WTC11 (cell line): ENCODE data around the gene LGI4. TPM values are rescaled to one million over a fixed set of nuclear protein-coding genes. Genes with fewer than 3 reads are reported as not detected.

Experiments used
- ATAC-seq: fragments of 200-7000 bp; cut with Tn5 transposase; 2 replicates; pipeline ENCODE4 v1.10.0; 2021; ENCODE audit warnings: mild to moderate bottlenecking, moderate library complexity
- CTCF ChIA-PET: fragments of 300-600 bp; sonication (Branson Sonifier 250); formaldehyde crosslinking; loops from one replicate; lab custom pipeline; 2021; ENCODE audit warnings: antibody characterized with exemption; lab: Charles Lee
- POLR2A ChIA-PET: fragments of 350-600 bp; sonication (Branson Sonifier 250); formaldehyde crosslinking; loops from one replicate; lab custom pipeline; 2021; ENCODE audit warnings: antibody characterized with exemption; lab: Charles Lee
- DNase-seq: peaks from one replicate; pipeline ENCODE4 v3.0.0; 2021; ENCODE audit warnings: low spot score
- H3K27ac Mint-ChIP-seq: 2 replicates; pipeline ENCODE4 v1.8.0; 2021; ENCODE audit warnings: mixed read lengths
- H3K27me3 Mint-ChIP-seq: 2 replicates; pipeline ENCODE4 v1.8.0; 2021; ENCODE audit warnings: low read depth, mild to moderate bottlenecking, moderate library complexity, mixed read lengths
- H3K36me3 Mint-ChIP-seq: 2 replicates; pipeline ENCODE4 v1.8.0; 2021; ENCODE audit warnings: mixed read lengths
- H3K4me1 Mint-ChIP-seq: 2 replicates; pipeline ENCODE4 v1.8.0; 2022; ENCODE audit warnings: mixed read lengths
- H3K4me3 Mint-ChIP-seq: 2 replicates; pipeline ENCODE4 v1.8.0; 2021; ENCODE audit warnings: mild to moderate bottlenecking, moderate library complexity, mixed read lengths
- H3K9me3 Mint-ChIP-seq: 2 replicates; pipeline ENCODE4 v1.8.0; 2021; ENCODE audit warnings: mixed read lengths
- ARID4B ChIP-seq: sonication (generic); formaldehyde crosslinking; IDR thresholded peaks from 2 replicates; pipeline ENCODE4 v1.8.0; 2023; ENCODE audit warnings: missing genetic modification reagents, mild to moderate bottlenecking, borderline replicate concordance
- ATF6 ChIP-seq: sonication (generic); formaldehyde crosslinking; IDR thresholded peaks from 2 replicates; pipeline ENCODE4 v1.8.1; 2023; ENCODE audit warnings: mild to moderate bottlenecking, missing genetic modification reagents
- CREB1 ChIP-seq: sonication (generic); formaldehyde crosslinking; IDR thresholded peaks from 2 replicates; pipeline ENCODE4 v1.8.0; 2023; ENCODE audit warnings: mild to moderate bottlenecking, missing genetic modification reagents
- CREM ChIP-seq: sonication (generic); formaldehyde crosslinking; IDR thresholded peaks from 2 replicates; pipeline ENCODE4 v1.8.1; 2022; ENCODE audit warnings: mild to moderate bottlenecking, missing genetic modification reagents, moderate library complexity
- E2F4 ChIP-seq: sonication (generic); formaldehyde crosslinking; IDR thresholded peaks from 2 replicates; pipeline ENCODE4 v1.8.1; 2022; ENCODE audit warnings: low read depth, mild to moderate bottlenecking, moderate library complexity, missing genetic modification reagents, borderline replicate concordance
- ELF4 ChIP-seq: sonication (generic); formaldehyde crosslinking; IDR thresholded peaks from 2 replicates; pipeline ENCODE4 v1.8.1; 2022; ENCODE audit warnings: low read depth, mild to moderate bottlenecking, moderate library complexity, missing genetic modification reagents
- ESRRA ChIP-seq: sonication (generic); formaldehyde crosslinking; IDR thresholded peaks from 2 replicates; pipeline ENCODE4 v1.8.1; 2022; ENCODE audit warnings: mild to moderate bottlenecking, missing genetic modification reagents, borderline replicate concordance
- GRHL2 ChIP-seq: fragments of 250-450 bp; sonication (Bioruptor Pico); IDR thresholded peaks from 2 replicates; pipeline ENCODE4 v1.8.0; 2022; ENCODE audit warnings: mild to moderate bottlenecking, moderate library complexity; ENCODE audit not compliant: insufficient replicate concordance, severe bottlenecking
- GTF2I ChIP-seq: fragments of 250-450 bp; sonication (Bioruptor Pico); conservative IDR thresholded peaks from 2 replicates; pipeline ENCODE4 v1.4.0; 2021; ENCODE audit warnings: mild to moderate bottlenecking
- IRF2 ChIP-seq: sonication (generic); formaldehyde crosslinking; IDR thresholded peaks from 2 replicates; pipeline ENCODE4 v1.8.0; 2022; ENCODE audit warnings: low read depth, missing genetic modification reagents, borderline replicate concordance
- JAZF1 ChIP-seq: fragments of 250-450 bp; sonication (Bioruptor Pico); IDR thresholded peaks from 2 replicates; pipeline ENCODE4 v1.9.0; 2021; ENCODE audit warnings: moderate library complexity, mild to moderate bottlenecking, inconsistent platforms
- MXD4 ChIP-seq: fragments of 250-450 bp; sonication (Bioruptor Pico); IDR thresholded peaks from 2 replicates; pipeline ENCODE4 v1.8.0; 2021; ENCODE audit warnings: mild to moderate bottlenecking, moderate library complexity, borderline replicate concordance
- NFATC4 ChIP-seq: fragments of 250-450 bp; sonication (Bioruptor Pico); IDR thresholded peaks from 2 replicates; pipeline ENCODE4 v1.9.0; 2021; ENCODE audit warnings: mild to moderate bottlenecking
- OVOL2 ChIP-seq: fragments of 250-450 bp; sonication (Bioruptor Pico); IDR thresholded peaks from 2 replicates; pipeline ENCODE4 v1.9.0; 2021; ENCODE audit warnings: mild to moderate bottlenecking, borderline replicate concordance
- SP1 ChIP-seq: sonication (generic); formaldehyde crosslinking; conservative IDR thresholded peaks from 2 replicates; pipeline ENCODE4 v1.8.1; 2022; ENCODE audit warnings: missing genetic modification reagents
- TEAD4 ChIP-seq: sonication (generic); formaldehyde crosslinking; IDR thresholded peaks from 2 replicates; pipeline ENCODE4 v1.8.0; 2022; ENCODE audit warnings: mild to moderate bottlenecking, missing genetic modification reagents
- TP53 ChIP-seq: sonication (generic); formaldehyde crosslinking; IDR thresholded peaks from 2 replicates; pipeline ENCODE4 v1.8.1; 2023; ENCODE audit warnings: mild to moderate bottlenecking, missing genetic modification reagents
- ZNF281 ChIP-seq: sonication (generic); formaldehyde crosslinking; IDR thresholded peaks from 2 replicates; pipeline ENCODE4 v1.8.0; 2023; ENCODE audit warnings: mild to moderate bottlenecking, missing genetic modification reagents
- total RNA-seq: library from RNA; stranded (reverse); gene quantifications from 3 replicates; pipeline ENCODE4 v1.2.3, GENCODE V29; 2021
- TF ChIP-seq, protein P1 (sequence below): sonication (generic); formaldehyde crosslinking; IDR thresholded peaks from 2 replicates; pipeline ENCODE4 v1.8.1; 2023; ENCODE audit warnings: mild to moderate bottlenecking, moderate library complexity, missing genetic modification reagents

The LGI4 gene
- total RNA-seq, 1 experiment from 2014 or later = 14.2 TPM

GRCh38 chr19:35109395-35110112 is 25.3 kb downstream of the LGI4 start:
- Mint-ChIP-seq H3K4me3 (no peak overlapping the region), H3K4me1 (peaks cover 25% of the 10 kb centered on the region), H3K27me3 (no peaks in the 10 kb centered on the region), H3K9me3 (peaks cover 8% of the 10 kb centered on the region; the same call in 1 of the 2 replicates), H3K36me3 (0 out of 2 replicates have a peak, but pooled peaks cover 3% of the 10 kb centered on the region), H3K27ac (no peak overlapping the region)
- ChIA-PET POLR2A (no interaction called here), CTCF (interaction anchor here (1.1 to 3.1 kb wide), 4 partner anchors 20 to 65 kb away, joined by 4 to 19 read pairs (median 12); no protein-coding TSS in a partner anchor)
- TF ChIP-seq IRF2 (CRISPR knock-in tag) (no peak), ARID4B (CRISPR knock-in tag) (no peak), GRHL2 (CRISPR knock-in tag) (no peak), ELF4 (CRISPR knock-in tag) (no peak)
- TF ChIP-seq, protein P1, sequence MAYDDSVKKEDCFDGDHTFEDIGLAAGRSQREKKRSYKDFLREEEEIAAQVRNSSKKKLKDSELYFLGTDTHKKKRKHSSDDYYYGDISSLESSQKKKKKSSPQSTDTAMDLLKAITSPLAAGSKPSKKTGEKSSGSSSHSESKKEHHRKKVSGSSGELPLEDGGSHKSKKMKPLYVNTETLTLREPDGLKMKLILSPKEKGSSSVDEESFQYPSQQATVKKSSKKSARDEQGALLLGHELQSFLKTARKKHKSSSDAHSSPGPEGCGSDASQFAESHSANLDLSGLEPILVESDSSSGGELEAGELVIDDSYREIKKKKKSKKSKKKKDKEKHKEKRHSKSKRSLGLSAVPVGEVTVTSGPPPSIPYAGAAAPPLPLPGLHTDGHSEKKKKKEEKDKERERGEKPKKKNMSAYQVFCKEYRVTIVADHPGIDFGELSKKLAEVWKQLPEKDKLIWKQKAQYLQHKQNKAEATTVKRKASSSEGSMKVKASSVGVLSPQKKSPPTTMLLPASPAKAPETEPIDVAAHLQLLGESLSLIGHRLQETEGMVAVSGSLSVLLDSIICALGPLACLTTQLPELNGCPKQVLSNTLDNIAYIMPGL (CRISPR knock-in tag) = no peak
- ATAC-seq (no peak), DNase-seq (no peak)

GRCh38 chr19:35108730-35109129 is 26.1 kb downstream of the LGI4 start:
- Mint-ChIP-seq H3K27me3 (no peaks in the 10 kb centered on the region), H3K27ac (no peak overlapping the region), H3K4me1 (peaks cover 20% of the 10 kb centered on the region), H3K4me3 (no peak overlapping the region), H3K9me3 (peaks cover 8% of the 10 kb centered on the region; the same call in 1 of the 2 replicates), H3K36me3 (0 out of 2 replicates have a peak, but pooled peaks cover 3% of the 10 kb centered on the region)
- DNase-seq (no peak), ATAC-seq (no peak)
- CTCF ChIA-PET = interaction anchor here (1.1 kb wide), 1 partner anchor 19 kb away, joined by 4 read pairs; no protein-coding TSS in a partner anchor
- TF ChIP-seq E2F4 (CRISPR knock-in tag) (no peak), OVOL2 (no peak), JAZF1 (CRISPR knock-in tag) (no peak), TEAD4 (CRISPR knock-in tag) (no peak), GTF2I (CRISPR knock-in tag) (no peak), SP1 (CRISPR knock-in tag) (no peak), MXD4 (CRISPR knock-in tag) (no peak), NFATC4 (CRISPR knock-in tag) (no peak)
- POLR2A ChIA-PET = no interaction called here

GRCh38 chr19:35107545-35107944 is 27.3 kb downstream of the LGI4 start:
- CTCF ChIA-PET = interaction anchor here (0.7 to 1.1 kb wide), 2 partner anchors 16 to 28 kb away, joined by 3 to 4 read pairs; partner anchors contain the start of gene LGI4
- 0 out of 2 replicates have a peak, but pooled peaks cover 3% of the 10 kb centered on the region for H3K36me3 Mint-ChIP-seq
- no peak overlapping the region for H3K27ac Mint-ChIP-seq
- DNase-seq = no peak
- POLR2A ChIA-PET = no interaction called here
- H3K4me3 Mint-ChIP-seq = no peak overlapping the region
- H3K27me3 Mint-ChIP-seq = no peaks in the 10 kb centered on the region
- no peak for ATAC-seq
- H3K4me1 Mint-ChIP-seq = peaks cover 13% of the 10 kb centered on the region
- H3K9me3 Mint-ChIP-seq = peaks cover 8% of the 10 kb centered on the region; the same call in 1 of the 2 replicates
- TF ChIP-seq TP53 (CRISPR knock-in tag) = no peak
- no peak for TF ChIP-seq CREM (CRISPR knock-in tag)
- TF ChIP-seq ZNF281 = no peak
- no peak for TF ChIP-seq ESRRA
- TF ChIP-seq CREB1 (CRISPR knock-in tag) = no peak
- TF ChIP-seq ATF6 (CRISPR knock-in tag) = no peak
